ENCODE results near the gene SYNPO.

The SYNPO gene

GRCh38 chr5:150644514-150644913, 4.1 kb downstream of the SYNPO start:
- TF ChIP-seq CTCF (conservative IDR thresholded peaks at IDR 0.05; ENCODE audit: control insufficient read depth, insufficient read depth, low read depth, low read length) = no peak
- DNase-seq (ENCODE audit: low read depth) = no peak
- H3K4me3 ChIP-seq (ENCODE audit: control insufficient read depth, low read depth, low read length) = no peak overlapping the region

- DNase-seq (ENCODE audit: low read depth) = peak; percentile 93
- no peak overlapping the region for H3K4me3 ChIP-seq (ENCODE audit: control insufficient read depth, low read depth, low read length)
- TF ChIP-seq CTCF (conservative IDR thresholded peaks at IDR 0.05; ENCODE audit: control insufficient read depth, insufficient read depth, low read depth, low read length) = no peak
Measured at GRCh38 chr5:150645070-150645700, 4.7 kb downstream of the SYNPO start.

- no peak for DNase-seq (ENCODE audit: low read depth)
- no peak overlapping the region for H3K4me3 ChIP-seq (ENCODE audit: control insufficient read depth, low read depth, low read length)
- no peak for TF ChIP-seq CTCF (conservative IDR thresholded peaks at IDR 0.05; ENCODE audit: control insufficient read depth, insufficient read depth, low read depth, low read length)
Measured at GRCh38 chr5:150647275-150648251, 7.1 kb downstream of the SYNPO start.

- TF ChIP-seq CTCF (conservative IDR thresholded peaks at IDR 0.05; ENCODE audit: control insufficient read depth, insufficient read depth, low read depth, low read length) = no peak
- DNase-seq (ENCODE audit: low read depth) = no peak
- no peak overlapping the region for H3K4me3 ChIP-seq (ENCODE audit: control insufficient read depth, low read depth, low read length)
Measured at GRCh38 chr5:150648294-150649107, 8.0 kb downstream of the SYNPO start.

- DNase-seq (ENCODE audit: low read depth) = no peak
- H3K4me3 ChIP-seq (ENCODE audit: control insufficient read depth, low read depth, low read length) = no peak overlapping the region
- no peak for TF ChIP-seq CTCF (conservative IDR thresholded peaks at IDR 0.05; ENCODE audit: control insufficient read depth, insufficient read depth, low read depth, low read length)
Measured at GRCh38 chr5:150649108-150650020, 8.9 kb downstream of the SYNPO start.

Data from fibroblast of mammary gland (primary cell).